ENCODE data around the gene GDF10.

The GDF10 gene, protein sequence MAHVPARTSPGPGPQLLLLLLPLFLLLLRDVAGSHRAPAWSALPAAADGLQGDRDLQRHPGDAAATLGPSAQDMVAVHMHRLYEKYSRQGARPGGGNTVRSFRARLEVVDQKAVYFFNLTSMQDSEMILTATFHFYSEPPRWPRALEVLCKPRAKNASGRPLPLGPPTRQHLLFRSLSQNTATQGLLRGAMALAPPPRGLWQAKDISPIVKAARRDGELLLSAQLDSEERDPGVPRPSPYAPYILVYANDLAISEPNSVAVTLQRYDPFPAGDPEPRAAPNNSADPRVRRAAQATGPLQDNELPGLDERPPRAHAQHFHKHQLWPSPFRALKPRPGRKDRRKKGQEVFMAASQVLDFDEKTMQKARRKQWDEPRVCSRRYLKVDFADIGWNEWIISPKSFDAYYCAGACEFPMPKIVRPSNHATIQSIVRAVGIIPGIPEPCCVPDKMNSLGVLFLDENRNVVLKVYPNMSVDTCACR

DNA sequence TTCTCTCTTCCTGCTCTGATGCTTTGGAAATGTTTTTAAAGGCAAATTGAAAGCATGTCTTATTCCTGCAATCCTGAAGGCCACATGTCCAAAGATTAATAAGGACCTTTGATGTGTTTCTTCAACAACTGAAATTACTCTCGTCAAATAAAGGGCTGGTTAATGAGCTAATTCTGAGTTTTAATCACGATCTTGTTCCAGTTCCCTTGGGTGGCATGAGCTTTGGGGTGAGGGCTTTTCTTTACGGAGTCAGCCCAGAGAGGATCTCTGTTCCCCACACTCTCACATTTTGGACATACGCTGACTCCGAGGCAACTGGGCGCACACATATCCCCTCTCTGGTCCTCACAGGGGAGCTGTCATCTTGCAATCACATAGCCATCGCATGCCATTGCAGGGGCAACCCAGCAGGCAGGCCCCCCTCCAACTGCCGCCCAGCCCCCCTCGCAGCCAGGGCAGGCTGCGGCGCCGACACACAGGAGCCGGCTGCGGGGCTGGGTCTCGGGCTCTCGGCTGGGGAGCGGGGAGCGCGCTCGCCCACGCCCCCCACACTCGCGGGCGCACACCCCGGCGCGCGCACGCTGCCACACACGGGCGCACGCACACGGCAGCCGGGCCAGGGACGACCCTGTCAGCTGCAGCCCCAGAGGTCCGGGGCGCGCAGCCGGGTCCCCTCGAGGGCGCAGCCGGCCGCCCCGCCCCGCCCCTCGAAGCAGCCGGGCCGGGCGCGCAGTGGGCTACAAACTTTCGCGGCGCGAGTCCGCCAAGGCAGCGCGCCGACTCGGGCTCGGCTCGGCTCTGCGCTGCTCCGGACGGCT, at the start of gene GDF10:
Gene GDF10, plus strand, starts transcription at position 587 of the 818 bp plus-strand sequence. CDS start 455 bp downstream, outside the sequence.
- H3K27ac Mint-ChIP-seq: peak within 1 kb of the TSS; percentile 70
- H3K27me3 Mint-ChIP-seq: peaks cover 5% of the 10 kb centered on the region
- no peaks in the 10 kb centered on the region for H3K36me3 Mint-ChIP-seq
- peak within 1 kb of the TSS; percentile 91 for H3K4me3 Mint-ChIP-seq
- peaks cover 25% of the 10 kb centered on the region for H3K4me1 Mint-ChIP-seq (ENCODE audit: low read depth)
- no peaks in the 10 kb centered on the region for H3K9me3 Mint-ChIP-seq (ENCODE audit: low read depth)

DNA sequence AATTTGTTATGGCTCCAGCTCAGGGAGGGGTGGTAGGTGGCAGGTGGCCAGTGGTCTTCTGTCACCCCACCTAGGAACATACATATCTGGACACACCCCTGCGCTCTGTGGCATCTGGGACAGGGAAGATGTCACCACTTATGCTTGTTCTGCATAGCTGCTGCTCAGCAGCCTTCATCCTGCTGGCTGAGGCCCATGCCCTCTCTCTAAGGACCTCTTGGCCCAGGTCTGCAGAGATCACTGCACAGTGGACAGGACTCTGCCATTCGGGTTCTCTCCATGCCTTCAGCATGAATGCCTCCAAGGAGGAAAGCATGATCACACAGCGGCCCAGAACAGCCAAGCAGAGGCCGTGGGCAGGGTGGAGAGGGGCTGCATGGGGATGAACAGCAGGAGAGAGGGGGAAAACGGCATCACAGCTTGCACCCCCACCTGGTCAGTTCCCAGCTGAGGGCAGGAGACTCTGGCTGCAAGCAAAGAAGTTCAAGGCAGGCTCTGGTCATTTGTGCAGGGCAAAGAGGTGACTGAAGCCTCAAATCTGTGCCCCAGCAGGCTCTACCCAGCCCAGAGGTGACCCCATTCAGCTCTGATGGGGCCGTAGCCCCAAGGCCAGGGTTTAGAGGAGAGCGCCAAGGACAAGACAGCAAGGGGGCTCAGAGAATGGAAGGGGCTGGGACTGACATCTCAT, 47.8 kb upstream of the GDF10 start:
- no peak overlapping the region for H3K27ac Mint-ChIP-seq
- H3K9me3 Mint-ChIP-seq (ENCODE audit: low read depth): peaks cover 4% of the 10 kb centered on the region
- H3K27me3 Mint-ChIP-seq: no peaks in the 10 kb centered on the region
- no peak overlapping the region for H3K4me3 Mint-ChIP-seq
- peaks cover 39% of the 10 kb centered on the region for H3K4me1 Mint-ChIP-seq (ENCODE audit: low read depth)
- H3K36me3 Mint-ChIP-seq: no peaks in the 10 kb centered on the region

DNA sequence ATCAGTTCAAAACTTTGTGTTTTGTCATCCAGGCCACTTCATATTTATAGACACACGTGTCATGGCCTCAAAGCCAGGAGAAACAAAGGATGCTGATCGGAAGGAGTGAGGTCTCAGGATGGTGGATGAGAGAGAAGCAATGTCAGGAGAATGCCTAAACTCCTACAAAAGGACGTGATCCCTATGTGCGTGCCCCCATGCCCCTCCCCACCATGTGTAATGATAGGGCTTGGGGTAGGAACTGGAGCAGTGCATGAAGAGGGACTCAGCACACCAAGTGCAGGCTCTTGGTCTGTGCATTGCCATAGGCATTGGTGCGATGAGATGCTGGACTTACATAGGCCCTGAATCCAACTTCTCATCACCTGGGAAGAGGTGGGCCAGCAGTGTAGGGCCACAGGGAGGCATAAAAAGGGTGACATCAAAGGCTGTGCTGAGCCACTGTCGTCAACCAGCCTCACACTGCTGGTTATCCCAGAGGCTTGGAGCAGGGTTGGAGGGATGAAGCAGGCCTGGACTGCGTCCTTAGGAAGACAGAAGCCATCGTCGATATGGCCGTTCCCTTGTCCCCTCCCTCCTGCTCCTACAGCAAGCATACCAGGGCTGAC, 46.9 kb upstream of the GDF10 start:
- no peaks in the 10 kb centered on the region for H3K27me3 Mint-ChIP-seq
- H3K36me3 Mint-ChIP-seq: no peaks in the 10 kb centered on the region
- peaks cover 47% of the 10 kb centered on the region for H3K4me1 Mint-ChIP-seq (ENCODE audit: low read depth)
- no peak overlapping the region for H3K27ac Mint-ChIP-seq
- peaks cover 7% of the 10 kb centered on the region for H3K9me3 Mint-ChIP-seq (ENCODE audit: low read depth)
- no peak overlapping the region for H3K4me3 Mint-ChIP-seq

DNA sequence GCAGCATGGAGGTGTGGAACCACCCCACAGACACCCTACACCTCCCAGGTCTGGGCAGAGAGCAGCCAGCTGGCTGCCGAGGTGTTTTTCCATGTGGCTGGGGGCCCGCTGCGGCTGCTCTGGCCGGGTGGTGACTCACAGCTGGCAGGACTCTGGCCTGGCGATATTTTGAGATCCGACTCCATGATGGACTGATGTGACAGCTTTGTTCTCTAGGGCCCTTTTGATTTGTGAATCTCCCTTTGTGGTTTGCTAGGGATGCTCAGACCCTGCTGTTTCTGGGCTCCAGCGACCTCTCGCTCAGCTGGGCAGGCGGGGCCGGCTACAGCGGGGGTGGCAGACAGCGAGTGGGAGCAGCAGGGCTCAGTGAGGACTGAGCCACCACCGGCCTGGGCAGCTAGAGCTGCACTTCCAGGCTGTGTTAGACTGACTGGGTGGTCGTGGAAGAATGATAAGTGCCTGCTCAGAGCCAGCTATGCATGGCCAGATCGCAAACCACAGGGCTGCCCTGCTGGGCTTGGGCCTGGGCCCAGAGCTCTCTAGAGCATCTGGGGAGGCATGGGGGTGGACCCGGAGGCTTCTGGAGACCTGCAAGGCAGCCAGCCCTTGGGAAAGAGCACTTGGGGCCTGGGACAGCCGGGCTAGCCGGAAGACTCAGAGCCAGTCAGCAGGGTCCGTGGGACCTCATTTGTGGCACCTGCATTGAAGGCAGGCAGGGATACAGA, 46.2 kb upstream of the GDF10 start:
- H3K4me1 Mint-ChIP-seq (ENCODE audit: low read depth): peaks cover 47% of the 10 kb centered on the region
- H3K36me3 Mint-ChIP-seq: no peaks in the 10 kb centered on the region
- no peaks in the 10 kb centered on the region for H3K27me3 Mint-ChIP-seq
- no peak overlapping the region for H3K4me3 Mint-ChIP-seq
- peaks cover 7% of the 10 kb centered on the region for H3K9me3 Mint-ChIP-seq (ENCODE audit: low read depth)
- no peak overlapping the region for H3K27ac Mint-ChIP-seq

DNA sequence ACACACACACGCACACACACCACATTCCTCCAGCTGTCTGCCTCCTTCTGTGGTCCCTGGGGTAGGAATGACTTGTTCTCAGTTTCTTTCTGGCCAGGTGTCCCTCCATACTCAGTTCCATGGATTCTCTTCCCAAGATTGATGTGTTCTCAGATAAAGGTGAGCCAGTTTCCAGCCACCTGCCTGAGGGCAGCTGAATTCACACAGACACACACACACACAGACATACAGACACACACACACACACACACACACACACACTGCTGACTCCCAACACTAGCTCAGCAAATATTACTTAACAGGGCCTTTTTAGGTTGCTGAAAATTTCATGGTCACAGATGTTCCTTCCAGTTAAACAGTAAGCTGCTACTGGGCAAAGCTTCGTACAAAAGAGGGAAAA, 45.4 kb upstream of the GDF10 start:
- no peak overlapping the region for H3K27ac Mint-ChIP-seq

DNA sequence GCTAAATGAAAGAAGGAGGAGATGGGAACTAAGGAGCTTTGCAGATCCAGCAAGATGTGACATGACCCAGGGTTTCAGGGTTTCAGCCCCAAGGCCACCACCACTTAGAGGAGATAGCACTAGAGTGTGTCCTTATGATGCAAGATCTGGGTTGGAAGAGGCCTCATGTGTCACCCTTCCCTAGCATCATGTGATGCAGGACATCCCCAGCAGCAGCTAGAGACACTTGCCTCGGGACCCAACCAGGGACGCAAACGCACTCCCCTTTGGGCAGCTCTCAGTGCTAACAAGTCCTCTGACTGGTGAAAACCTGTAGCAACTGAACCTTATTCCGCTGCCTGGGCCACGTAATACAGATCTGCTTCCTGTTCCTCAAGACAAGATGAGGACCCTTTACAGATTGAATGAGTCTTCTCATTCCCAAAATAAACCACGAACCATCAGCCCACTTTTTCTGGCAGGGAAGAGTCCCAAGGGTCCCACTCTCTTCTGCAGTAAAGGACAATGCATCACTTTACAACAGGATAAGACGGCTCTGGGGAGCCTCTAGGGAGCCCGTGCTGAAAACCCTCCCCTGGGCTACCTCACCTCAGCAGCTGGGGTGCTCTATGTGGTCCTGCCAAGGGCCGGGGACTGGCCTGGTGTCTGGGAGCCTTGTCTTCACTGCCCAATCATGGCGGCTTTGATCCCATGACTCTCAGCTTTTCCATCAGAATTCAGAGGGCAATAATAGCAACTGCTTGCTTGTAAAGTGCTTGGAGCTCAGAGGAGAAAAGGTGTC, 44.8 kb upstream of the GDF10 start:
- Mint-ChIP-seq H3K9me3 (ENCODE audit: low read depth) (peaks cover 7% of the 10 kb centered on the region), H3K27me3 (no peaks in the 10 kb centered on the region), H3K4me3 (peak overlapping the region; percentile 14), H3K4me1 (ENCODE audit: low read depth) (peaks cover 59% of the 10 kb centered on the region), H3K36me3 (no peaks in the 10 kb centered on the region), H3K27ac (peak overlapping the region; percentile 99)

More for the DNA sequence above, 45.4 kb upstream of the GDF10 start:
- peaks cover 7% of the 10 kb centered on the region for H3K9me3 Mint-ChIP-seq (ENCODE audit: low read depth)
- peaks cover 53% of the 10 kb centered on the region for H3K4me1 Mint-ChIP-seq (ENCODE audit: low read depth)
- H3K4me3 Mint-ChIP-seq: peak overlapping the region; percentile 14
- no peaks in the 10 kb centered on the region for H3K27me3 Mint-ChIP-seq
- no peaks in the 10 kb centered on the region for H3K36me3 Mint-ChIP-seq

DNA sequence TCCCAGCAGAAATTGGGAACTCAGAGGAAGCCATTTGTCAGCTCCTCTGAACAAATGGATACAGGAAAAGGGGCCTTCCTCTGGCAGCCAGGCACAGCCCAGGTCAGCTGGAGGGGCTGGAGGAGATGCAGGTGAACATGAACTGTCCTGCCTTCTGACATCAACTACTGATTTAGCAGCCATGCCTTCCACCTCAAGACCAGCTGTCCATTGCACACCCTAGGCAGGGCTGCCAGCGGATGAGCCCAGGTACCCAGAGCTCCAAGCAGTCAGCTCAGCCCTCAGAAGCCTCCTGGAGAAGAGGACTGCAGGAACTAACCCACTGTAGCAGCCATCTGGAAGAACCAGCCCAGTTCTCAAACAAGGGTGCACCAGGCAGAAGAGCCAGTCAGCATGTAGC, 44.1 kb upstream of the GDF10 start:
- Mint-ChIP-seq H3K27ac (peak overlapping the region; percentile 99), H3K4me3 (no peak overlapping the region), H3K36me3 (peaks cover 1% of the 10 kb centered on the region), H3K27me3 (no peaks in the 10 kb centered on the region), H3K4me1 (ENCODE audit: low read depth) (peaks cover 66% of the 10 kb centered on the region), H3K9me3 (ENCODE audit: low read depth) (peaks cover 7% of the 10 kb centered on the region)

DNA sequence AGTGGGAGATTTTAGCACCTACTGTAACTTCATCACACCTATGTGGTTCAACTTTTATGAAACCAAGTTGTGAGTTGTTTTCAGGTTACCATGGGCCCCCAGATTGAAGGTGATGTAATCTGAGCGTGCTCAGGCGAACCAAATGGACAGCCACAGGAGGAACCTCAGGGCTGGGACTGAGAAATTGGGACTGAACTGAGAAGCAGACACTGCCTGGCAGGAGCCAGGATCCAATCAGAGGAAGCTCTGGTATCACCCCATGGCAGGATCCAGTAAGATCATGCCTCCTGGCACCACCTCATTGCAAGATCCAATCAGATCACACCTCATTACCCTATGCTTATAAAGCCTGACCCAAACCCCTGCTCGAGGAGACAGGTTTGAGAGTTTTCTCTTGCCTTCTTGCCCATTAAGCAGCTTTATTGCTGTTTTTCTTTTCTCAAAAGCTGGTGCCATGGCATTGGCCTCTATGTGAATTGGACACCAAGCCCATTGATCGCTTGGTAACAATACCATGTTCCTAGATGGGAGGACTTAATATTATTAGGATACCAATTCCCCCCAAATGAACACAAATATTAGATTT, 43.2 kb upstream of the GDF10 start:
- Mint-ChIP-seq H3K4me3 (peak overlapping the region; percentile 77), H3K27ac (peak overlapping the region; percentile 99), H3K4me1 (ENCODE audit: low read depth) (peaks cover 73% of the 10 kb centered on the region)

DNA sequence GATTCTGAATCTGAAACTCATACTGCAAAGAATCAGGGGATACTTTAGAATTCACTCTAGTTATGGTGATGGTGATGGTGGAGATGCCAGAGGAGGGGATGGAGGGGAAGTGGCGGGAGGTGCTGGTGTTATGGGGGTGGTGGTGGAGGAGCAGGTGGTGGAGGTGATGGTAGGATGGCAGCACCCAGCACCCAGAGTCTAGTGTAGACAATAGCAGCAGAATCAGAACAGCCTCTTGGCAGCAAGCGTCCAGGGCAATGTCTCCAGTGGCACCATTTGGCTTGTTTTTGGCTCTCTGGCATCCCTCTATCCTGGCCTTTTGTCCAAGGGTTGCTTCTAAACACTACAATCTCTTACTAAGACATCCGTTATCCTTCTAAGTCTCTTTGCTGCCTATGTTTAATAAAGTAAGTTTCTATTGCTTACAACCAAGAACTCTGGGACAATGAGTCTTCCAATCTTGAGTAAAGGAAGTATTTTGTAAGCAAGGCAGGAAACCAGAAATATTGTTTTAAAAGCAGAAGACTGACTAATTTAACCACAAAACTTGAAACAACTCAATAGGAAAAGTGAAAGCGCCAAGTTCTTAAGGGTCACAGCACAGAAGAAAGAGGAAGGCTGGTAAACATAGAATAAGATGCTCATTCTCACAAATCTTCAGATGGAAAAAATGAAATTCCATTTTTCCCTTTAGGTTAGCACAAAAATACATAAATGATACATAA, 42.4 kb upstream of the GDF10 start:
- peaks cover 78% of the 10 kb centered on the region for H3K4me1 Mint-ChIP-seq (ENCODE audit: low read depth)

More for the DNA sequence above, 43.2 kb upstream of the GDF10 start:
- Mint-ChIP-seq H3K27me3 (no peaks in the 10 kb centered on the region), H3K36me3 (peaks cover 3% of the 10 kb centered on the region), H3K9me3 (ENCODE audit: low read depth) (peaks cover 7% of the 10 kb centered on the region)

DNA sequence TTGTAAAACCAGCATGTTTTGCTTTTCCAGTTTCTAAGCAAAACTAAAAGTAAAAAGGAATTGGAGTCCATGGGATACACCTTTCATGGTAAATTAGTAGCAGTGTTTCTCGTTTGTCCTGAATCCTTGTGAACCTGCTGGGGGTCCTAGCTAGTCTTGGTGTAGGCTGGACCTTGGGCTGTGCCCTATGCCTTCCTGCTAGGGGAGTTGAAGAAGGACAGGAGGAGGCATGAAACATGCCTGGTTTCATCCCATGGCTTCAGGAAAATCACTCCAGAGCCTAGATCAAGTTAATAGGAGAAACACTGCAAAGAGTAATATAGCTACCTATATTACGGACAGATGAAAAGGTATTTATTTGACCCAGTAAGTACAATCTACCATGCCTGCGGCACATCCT, 41.1 kb upstream of the GDF10 start:
- H3K27ac Mint-ChIP-seq: peak overlapping the region; percentile 99
- H3K27me3 Mint-ChIP-seq: no peaks in the 10 kb centered on the region
- peaks cover 5% of the 10 kb centered on the region for H3K36me3 Mint-ChIP-seq
- H3K4me3 Mint-ChIP-seq: no peak overlapping the region
- peaks cover 89% of the 10 kb centered on the region for H3K4me1 Mint-ChIP-seq (ENCODE audit: low read depth)
- peaks cover 7% of the 10 kb centered on the region for H3K9me3 Mint-ChIP-seq (ENCODE audit: low read depth)

More for the DNA sequence above, 42.4 kb upstream of the GDF10 start:
- Mint-ChIP-seq H3K4me3 (peak overlapping the region; percentile 77), H3K36me3 (peaks cover 3% of the 10 kb centered on the region), H3K27me3 (no peaks in the 10 kb centered on the region), H3K9me3 (ENCODE audit: low read depth) (peaks cover 7% of the 10 kb centered on the region), H3K27ac (peak overlapping the region; percentile 99)

DNA sequence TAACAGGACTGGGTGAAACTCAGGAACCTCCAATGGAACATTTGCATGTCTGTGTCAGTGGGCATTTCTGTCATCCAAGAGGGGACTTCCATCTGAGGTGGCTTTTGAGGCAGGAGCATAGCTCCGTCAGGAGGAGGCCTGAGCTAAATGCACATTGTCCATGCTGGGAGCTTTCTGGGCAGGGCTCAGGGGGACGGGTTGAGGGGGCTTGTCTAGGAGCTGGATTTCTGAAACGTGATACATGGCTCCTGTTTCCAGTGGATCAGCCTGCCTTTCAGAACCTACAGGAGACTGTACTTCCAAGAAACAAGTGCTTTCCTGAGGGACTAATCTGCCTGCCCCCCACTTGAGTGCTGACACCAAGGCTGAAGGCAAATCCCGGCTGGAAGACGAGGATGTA, 40.5 kb upstream of the GDF10 start:
- Mint-ChIP-seq H3K36me3 (peaks cover 5% of the 10 kb centered on the region), H3K4me3 (peak overlapping the region; percentile 42), H3K27ac (peak overlapping the region; percentile 99), H3K27me3 (no peaks in the 10 kb centered on the region), H3K9me3 (ENCODE audit: low read depth) (peaks cover 7% of the 10 kb centered on the region), H3K4me1 (ENCODE audit: low read depth) (peaks cover 94% of the 10 kb centered on the region)

DNA sequence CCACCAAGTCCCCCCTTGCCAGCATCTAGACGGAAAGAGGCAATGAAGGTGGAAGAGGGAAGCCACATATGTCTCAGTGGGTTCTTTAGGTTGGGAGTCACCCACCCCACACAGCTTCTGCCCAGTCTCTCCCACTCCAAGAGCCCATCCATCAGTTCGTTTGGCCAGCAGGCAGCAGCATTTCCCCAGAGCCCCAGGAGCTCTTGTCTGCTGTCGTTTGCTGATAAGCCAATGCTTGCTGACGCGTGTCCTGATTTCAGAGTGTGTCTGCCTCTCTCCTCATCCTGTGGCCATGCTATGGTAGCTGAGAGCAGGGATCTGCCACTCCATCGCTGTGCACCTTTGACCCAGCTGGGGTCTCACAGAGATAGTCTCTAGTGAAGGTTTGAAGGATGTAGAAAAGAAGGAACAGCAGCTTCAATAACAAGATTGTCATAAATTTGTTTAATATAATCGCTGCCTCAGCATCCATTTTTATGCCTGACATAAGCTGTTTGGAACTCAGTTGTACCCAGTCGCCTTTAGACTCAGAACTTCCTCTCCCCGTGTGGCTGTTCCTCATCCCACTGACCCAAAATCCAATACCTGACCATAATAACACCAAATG, 39.4 kb upstream of the GDF10 start:
- H3K36me3 Mint-ChIP-seq: peaks cover 8% of the 10 kb centered on the region
- H3K9me3 Mint-ChIP-seq (ENCODE audit: low read depth): peaks cover 7% of the 10 kb centered on the region
- peak overlapping the region; percentile 99 for H3K27ac Mint-ChIP-seq
- H3K4me3 Mint-ChIP-seq: peak overlapping the region; percentile 72
- H3K4me1 Mint-ChIP-seq (ENCODE audit: low read depth): peaks cover 95% of the 10 kb centered on the region
- H3K27me3 Mint-ChIP-seq: no peaks in the 10 kb centered on the region

All from activated naive CD8-positive, alpha-beta T cell (primary cell).